NCI-H524 (cell line): ENCODE results near the gene AGAP1.

Experiments
- DNase-seq, 2 experiments: peaks; one replicate each; lab custom pipeline; 2025; lab: John Stamatoyannopoulos, UW

AGAP1 gene

DNA sequence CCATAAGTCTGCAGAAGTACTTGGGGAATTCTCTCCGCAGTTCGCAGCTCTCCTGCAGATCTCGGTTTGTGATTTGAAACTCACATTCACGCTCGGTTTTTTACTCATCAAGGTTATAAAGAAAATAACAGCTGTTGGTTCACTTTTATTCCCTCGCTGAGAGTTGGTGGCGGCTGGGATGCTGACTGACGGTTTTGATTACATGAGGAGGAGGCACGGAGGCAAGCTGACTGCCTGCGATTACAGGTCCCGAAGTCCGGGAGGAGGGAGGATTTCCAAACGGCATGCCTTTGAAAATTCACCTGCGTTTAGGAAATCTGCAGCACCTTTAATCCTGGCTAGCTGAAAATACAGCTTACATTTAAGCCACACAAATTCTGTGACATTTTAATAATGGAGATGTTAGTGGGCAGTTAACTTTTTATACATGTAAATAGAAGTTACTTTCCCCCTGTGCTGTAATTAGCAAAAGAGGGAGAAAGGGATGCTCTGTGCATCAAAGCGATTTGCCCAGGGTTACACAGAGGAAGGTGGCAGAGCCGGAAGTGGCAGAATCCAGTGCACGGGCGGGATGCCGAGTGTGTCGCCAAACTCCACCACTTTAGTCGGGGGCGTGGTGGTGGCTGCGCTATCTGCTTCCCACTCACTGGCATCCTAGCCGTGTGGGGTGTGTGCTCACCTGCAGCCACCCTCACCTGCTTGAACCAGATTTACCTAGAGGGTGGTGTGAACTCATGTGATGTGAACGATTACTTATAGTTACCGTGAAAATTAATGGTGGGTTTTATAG, 14.7 kb downstream of the AGAP1 start:
- peak in 1 of 2 experiments; percentile 26 for DNase-seq

DNA sequence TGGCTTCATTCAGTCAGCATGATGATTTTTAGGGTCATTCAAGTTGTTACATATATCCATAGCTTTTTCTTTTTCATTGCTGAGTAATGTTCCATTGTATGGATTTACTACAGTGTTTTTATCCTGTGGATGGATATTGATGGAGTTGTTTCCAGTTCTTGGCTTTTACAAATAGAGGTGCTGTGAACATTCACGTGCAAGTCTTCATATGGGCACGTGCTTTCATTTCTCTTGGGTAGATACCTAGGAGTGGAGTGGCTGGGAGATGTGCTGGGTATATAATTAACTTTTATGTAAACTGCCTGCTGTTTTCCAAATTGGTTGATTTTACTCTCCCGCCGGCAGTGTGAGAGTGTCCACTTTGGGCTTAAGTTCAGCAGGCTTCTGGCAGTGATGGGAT, 16.5 kb downstream of the AGAP1 start:
- peak in 1 of 2 experiments; percentile 16 for DNase-seq

DNA sequence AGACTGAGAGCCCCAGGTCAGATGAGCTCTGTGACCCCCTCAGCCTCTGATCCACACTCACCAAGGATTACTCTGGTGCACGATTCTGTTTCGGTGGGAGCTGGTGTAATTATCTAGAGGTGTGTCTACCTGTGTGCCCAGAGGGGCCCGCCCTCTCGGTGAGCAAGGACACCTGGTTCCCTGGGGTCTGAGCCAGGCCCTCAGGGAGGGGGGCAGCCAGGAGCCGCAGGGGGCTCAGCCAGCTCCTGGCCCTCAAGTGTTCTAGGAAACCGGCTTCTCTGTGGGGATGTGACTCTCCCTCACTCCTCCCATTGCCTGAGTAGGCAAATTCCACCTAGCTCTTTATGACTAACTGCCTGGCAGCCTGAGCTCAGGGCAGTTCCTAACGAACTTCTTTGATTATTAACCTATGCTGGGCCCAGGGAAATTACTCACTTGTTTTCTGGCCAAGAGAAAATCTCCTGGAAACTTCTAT, 17.4 kb downstream of the AGAP1 start:
- DNase-seq: no peak

DNA sequence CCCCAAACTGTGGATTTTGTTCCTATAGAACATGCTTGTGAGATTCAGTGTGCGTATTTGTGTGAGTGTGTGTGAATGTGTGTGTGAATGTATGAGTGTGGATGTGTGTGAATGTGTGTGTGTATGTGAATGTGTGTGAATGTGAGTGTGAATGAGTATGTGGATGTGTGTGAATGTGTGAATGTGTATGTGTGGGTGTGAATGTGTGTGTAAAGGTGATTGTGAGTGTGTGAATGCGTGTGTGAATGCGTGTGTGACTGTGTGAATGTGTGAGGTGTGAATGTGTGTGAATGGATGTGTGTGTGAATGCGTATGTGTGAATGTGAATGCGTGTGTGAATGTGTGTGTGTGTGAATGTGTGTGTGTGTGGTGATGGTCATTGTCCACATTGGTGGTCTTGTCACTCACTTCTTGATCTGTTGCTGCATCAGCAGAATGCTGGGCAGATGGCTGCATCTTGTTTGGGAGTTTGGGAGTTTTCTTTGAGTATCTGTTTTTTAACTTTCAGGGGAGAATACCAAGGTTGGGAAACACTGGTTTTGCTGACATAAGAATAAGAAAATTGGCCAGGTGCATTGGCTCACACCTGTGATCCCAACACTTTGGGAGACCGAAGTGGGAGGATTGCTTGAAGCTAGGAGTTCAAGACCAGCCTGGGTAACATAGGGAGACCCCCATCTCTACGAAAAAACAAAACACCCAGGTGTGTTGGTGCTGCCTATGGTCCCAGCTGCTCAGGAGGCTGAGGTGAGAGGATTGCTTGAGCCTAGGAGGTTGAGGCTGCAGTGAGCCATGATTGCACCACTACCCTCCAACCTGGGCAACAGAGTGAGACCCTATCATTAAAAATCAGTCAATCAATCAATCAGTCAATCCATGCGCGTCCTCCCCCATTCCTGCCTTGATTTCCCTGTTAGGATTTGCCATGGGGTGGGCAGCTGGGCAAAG, 18.2 kb downstream of the AGAP1 start:
- no peak for DNase-seq

GRCh38 chr2:235512699-235513053, 18.8 kb downstream of the AGAP1 start:
- no peak for DNase-seq

- DNase-seq: no peak
Observed at GRCh38 chr2:235513984-235514626, 20.3 kb downstream of the AGAP1 start.

GRCh38 chr2:235514627-235515363, 21.0 kb downstream of the AGAP1 start:
- DNase-seq: peak in 1 of 2 experiments; percentile 12

GRCh38 chr2:235515364-235515742, 21.5 kb downstream of the AGAP1 start:
- DNase-seq: no peak

DNA sequence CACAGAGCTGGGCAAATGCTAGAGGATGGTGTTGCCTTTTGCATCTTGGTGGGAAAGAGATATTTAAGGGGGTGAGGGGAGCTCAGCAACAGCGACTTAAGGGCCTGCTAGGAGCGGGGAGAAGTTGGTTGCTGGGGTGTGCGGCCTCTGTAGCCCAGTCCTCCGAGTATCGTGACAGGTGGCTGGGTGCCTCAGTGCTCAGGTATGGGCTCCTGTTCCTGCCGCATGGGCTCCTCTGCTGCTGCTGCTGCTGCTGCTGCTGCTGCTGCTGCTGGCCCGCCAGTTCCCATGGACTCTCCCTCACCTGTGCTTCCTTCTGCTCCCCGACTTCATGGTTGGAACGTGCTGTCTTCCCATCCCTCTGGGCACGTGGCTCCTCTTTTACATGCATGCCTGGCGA, 22.0 kb downstream of the AGAP1 start:
- no peak for DNase-seq

- DNase-seq: no peak
Observed at GRCh38 chr2:235516257-235516656, 22.4 kb downstream of the AGAP1 start.

DNA sequence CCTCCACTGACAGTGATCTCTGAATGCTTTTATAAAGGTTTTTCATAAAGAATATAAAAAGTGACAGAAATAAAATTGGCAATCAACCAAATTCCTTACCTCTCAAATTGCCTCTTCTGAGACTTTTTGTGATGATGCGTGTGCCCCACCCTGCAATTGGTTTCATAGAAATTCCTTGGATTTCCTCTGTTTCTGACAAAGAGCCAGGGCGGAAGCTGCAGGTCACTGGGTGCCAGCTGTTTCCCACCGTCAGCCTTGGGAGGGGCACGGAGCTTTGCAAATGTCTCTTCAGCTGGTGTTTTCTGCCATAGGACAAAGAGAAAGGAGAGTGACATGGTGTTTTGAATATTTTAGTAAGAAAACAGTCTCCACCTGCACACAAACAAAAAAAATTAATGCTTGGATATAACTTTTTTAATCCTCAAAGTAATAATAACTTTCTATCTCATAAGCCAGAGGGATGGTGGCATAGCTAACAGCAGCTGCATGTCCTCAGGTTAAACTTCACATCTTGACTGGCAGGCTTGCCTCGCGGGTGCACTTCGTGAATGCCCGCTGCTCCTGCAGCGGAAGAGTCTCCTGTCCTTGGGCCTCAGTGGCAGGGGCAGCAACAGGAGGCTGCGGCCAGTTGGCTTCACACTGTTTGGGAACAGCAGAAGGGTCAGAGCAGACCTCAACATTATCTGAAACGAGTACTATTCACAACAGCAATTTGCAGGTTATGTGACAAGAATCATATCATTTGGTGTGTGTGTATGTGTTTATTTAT, 24.7 kb downstream of the AGAP1 start:
- peak in 1 of 2 experiments; percentile 13 for DNase-seq

DNA sequence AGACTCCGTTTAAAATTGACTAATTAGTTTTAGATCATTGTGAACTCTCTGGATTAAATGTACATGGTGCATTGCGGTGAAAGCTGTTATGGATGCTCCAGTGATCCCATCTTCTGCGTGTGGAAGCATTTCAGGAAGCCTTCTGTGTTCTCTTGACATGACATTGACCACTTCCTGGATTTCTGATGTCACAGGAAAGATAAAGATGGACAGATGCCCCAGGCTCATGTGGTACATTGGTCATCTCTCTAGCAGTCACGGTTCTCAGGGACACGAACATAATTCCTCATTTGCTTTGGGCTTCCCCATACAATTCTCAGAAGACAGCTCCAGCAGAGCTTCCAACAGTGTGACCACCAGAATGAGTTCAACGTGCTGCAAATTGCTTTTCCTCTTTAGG, 26.9 kb downstream of the AGAP1 start:
- no peak for DNase-seq

- DNase-seq: peak; percentile 32 to 57
Observed at GRCh38 chr2:235521844-235522243, 28.0 kb downstream of the AGAP1 start.

DNA sequence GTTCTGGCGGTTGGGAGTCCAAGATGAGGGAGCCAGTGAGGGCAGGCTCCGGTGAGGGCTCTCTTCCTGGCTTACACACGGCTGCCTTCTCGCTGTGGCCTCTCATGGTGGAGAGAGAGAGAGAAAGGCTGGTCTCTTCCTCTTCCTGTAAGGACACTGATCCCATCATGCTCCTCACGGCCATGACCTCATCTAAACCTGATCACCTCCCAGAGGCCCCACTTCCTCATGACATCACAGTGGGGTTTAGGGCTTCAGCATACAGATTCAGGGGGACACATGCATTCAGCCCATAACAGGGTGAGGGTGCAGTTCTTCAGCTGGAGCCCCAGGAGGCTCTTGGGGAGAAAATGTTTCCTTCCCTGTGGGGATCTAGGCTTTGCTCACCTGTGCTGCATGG, 29.2 kb downstream of the AGAP1 start:
- no peak for DNase-seq

DNA sequence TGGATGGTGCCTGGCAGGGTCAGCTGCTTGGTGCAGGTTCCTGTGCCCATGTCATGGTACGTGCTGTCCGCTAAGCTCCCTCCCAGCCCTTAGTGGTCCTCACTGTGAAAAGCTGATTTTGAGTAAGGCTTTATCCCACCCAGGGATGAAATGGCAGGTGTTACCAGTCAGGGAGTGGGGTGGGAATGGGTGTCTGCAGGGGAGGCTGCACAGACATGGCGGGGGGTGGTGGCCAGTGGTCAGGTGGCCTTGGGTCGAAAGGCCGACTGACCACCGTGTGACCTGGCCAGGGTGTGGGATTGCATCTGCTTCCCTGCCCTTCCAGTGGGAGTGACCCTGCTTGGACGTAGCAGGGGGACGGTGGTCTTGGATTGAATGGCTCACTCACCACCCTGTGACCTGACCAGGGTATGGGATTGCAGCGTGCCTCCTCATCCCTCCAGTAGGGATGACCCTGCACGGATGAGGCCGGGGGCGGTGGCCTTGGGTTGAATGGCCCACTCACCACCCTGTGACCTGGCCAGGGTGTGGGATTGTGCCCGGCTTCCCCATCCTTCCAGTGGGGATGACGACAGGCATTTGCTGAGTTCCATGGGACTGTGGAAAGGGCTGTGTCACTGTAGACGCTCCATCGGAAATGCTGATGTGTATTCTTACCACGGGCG, 29.8 kb downstream of the AGAP1 start:
- DNase-seq: no peak

- DNase-seq: no peak
Observed at GRCh38 chr2:235526166-235526565, 32.3 kb downstream of the AGAP1 start.

GRCh38 chr2:235527806-235528469, 34.1 kb downstream of the AGAP1 start:
- no peak for DNase-seq

DNA sequence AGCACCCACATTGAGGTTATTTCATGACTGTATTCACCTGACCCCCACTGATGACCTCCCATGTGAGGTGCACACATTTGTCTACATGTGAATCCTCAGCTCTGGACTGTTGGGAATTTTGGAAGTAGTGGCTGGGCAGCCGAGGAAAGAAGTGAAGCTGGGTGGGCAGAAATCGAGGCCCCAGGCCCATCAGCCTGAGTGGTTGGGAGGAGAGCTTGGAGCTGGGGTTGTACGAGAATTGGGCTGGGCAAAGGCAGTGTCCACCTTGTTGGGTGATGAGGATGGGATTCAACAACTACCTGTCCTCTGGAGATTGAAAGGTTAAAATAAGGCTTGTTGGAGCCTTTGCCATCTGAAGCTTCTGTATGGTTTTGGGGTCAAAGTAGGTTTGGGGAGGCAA, 35.8 kb downstream of the AGAP1 start:
- DNase-seq: no peak

DNA sequence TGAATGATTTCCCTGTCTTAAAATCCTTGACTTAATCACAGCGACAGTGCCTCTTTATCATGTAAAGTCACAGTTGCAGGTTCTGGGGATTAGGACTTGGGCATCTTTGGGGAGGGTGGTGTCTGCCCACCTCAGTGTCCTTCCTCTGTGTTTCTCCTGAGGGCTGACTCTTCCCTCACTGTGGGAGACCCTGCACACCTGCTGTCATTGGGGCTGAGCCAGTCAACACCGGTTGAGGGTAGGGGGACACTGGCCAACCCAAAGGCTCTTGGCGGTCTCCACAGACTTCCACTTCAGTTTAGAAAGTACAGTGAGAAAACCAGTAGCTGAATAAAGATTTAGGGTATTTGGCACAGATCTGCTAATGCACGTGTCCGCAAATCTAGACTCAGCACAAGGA, 36.9 kb downstream of the AGAP1 start:
- DNase-seq: peak in 1 of 2 experiments; percentile 74

DNA sequence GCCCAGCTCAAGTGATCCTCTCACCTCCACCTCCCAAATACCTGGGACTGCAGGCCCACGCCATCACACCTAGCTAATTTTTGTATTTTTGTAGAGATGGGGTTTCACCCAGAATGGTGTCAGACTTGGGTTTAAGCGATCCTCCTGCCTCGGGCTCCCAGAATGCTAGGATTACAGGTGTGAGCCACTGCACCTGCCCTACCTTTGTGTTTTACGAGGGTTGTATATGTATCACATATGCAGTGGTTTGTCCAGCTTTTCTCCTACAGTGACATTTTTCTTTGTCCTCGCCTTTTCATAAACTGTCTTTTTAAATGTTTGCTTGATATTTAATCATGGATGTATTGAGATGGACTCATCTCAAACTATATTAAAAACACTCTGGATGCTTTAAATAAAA, 38.5 kb downstream of the AGAP1 start:
- DNase-seq: no peak
